Vagina (tissue), 2 donors: ENCODE results near the gene LENG1. TPM values are rescaled to one million over a fixed set of nuclear protein-coding genes. Genes with fewer than 3 reads are reported as not detected.

ENCODE experiments used
- DNase-seq, 2 donors: peaks; one replicate each; pipeline ENCODE4 v3.0.0-alpha.2; 2017; ENCODE audit errors: extremely low spot score in 2 of 2
- H3K27ac ChIP-seq: fragments of 200-600 bp; sonication (generic); one replicate; pipeline ENCODE4 v1.5.1; 2019
- H3K27me3 ChIP-seq: fragments of 200-600 bp; sonication (generic); one replicate; pipeline ENCODE4 v1.5.1; 2019
- H3K36me3 ChIP-seq, 2 donors: fragments of 200-600 bp; sonication (generic); one replicate each; pipeline ENCODE4 v1.5.1; 2017 to 2019
- H3K4me1 ChIP-seq: fragments of 200-600 bp; sonication (generic); one replicate; pipeline ENCODE4 v1.5.1; 2019
- H3K4me3 ChIP-seq, 2 donors: fragments of 200-600 bp; sonication (generic); 1 replicate in 1 of 2; 2 replicates in 1 of 2; pipeline ENCODE4 v1.5.1; 2016 to 2019
- H3K9me3 ChIP-seq: fragments of 200-600 bp; sonication (generic); one replicate; pipeline ENCODE4 v1.5.1; 2019
- CTCF ChIP-seq, 3 experiments: fragments of 450-650 bp in 2 of 3; fragments of 200-600 bp in 1 of 3; sonication (generic) in 1 of 3; IDR thresholded peaks; one replicate each; pipeline ENCODE4 v1.5.1; 2017 to 2019; ENCODE audit warnings: antibody characterized with exemption in 3 of 3, mild to moderate bottlenecking in 2 of 3, moderate library complexity in 2 of 3
- POLR2A ChIP-seq, 2 donors: fragments of 450-650 bp; IDR thresholded peaks; one replicate each; pipeline ENCODE4 v1.6.1; 2017; ENCODE audit warnings: antibody characterized with exemption in 2 of 2, mild to moderate bottlenecking in 2 of 2, moderate library complexity in 2 of 2
- POLR2AphosphoS5 ChIP-seq, 2 donors: sonication (generic); formaldehyde crosslinking; IDR thresholded peaks; one replicate each; pipeline ENCODE4 v1.9.0; 2017; ENCODE audit warnings: antibody characterized with exemption in 2 of 2, mild to moderate bottlenecking in 2 of 2, low read depth in 1 of 2; ENCODE audit not compliant: insufficient read depth in 1 of 2
- intact Hi-C: fragments of 100-400 bp; cut with DNase I; formaldehyde crosslinking; loops from one replicate; pipeline ENCODE4 v1.15.1; 2023
- total RNA-seq: library from RNA; depleted of rRNA; stranded (reverse); fragments of >200 nt; gene quantifications from one replicate; pipeline ENCODE4 v1.2.3, GENCODE V29; 2016

The LENG1 gene
- total RNA-seq, 1 donor from 2014 or later, result 5.4 TPM

GRCh38 chr19:54154603-54155345 is 4.7 kb downstream of the LENG1 start:
- H3K9me3 ChIP-seq, result no peaks in the 10 kb centered on the region
- no peak overlapping the region for H3K27ac ChIP-seq
- H3K4me1 ChIP-seq, result peaks cover 13% of the 10 kb centered on the region
- no peak for DNase-seq
- intact Hi-C loops, result no loop called here
- peaks cover 0 to 70% of the 10 kb centered on the region in 2 donors for H3K36me3 ChIP-seq
- H3K27me3 ChIP-seq, result no peaks in the 10 kb centered on the region
- TF ChIP-seq CTCF (IDR thresholded peaks at IDR 0.05) (no peak), POLR2A (IDR thresholded peaks at IDR 0.05) (no peak), POLR2AphosphoS5 (IDR thresholded peaks at IDR 0.05; ENCODE audit: insufficient read depth in 1 of 2, low read depth in 1 of 2) (no peak)
- H3K4me3 ChIP-seq, result no peak overlapping the region

- Histone ChIP-seq H3K27me3 (no peaks in the 10 kb centered on the region), H3K4me1 (peaks cover 10% of the 10 kb centered on the region), H3K27ac (no peak overlapping the region), H3K4me3 (no peak overlapping the region), H3K9me3 (no peaks in the 10 kb centered on the region), H3K36me3 (peaks cover 0 to 79% of the 10 kb centered on the region in 2 donors)
- DNase-seq, result no peak
- TF ChIP-seq POLR2AphosphoS5 (IDR thresholded peaks at IDR 0.05; ENCODE audit: insufficient read depth in 1 of 2, low read depth in 1 of 2) (no peak), CTCF (IDR thresholded peaks at IDR 0.05) (no peak), POLR2A (IDR thresholded peaks at IDR 0.05) (no peak)
- intact Hi-C loops, result no loop called here
Measured at GRCh38 chr19:54153731-54154326, 5.7 kb downstream of the LENG1 start.

- intact Hi-C loops, result no loop called here
- no peak overlapping the region for H3K4me3 ChIP-seq
- TF ChIP-seq POLR2A (IDR thresholded peaks at IDR 0.05) (no peak), POLR2AphosphoS5 (IDR thresholded peaks at IDR 0.05; ENCODE audit: insufficient read depth in 1 of 2, low read depth in 1 of 2) (no peak), CTCF (IDR thresholded peaks at IDR 0.05) (no peak)
- H3K27me3 ChIP-seq, result no peaks in the 10 kb centered on the region
- peaks cover 2% of the 10 kb centered on the region for H3K4me1 ChIP-seq
- no peak overlapping the region for H3K27ac ChIP-seq
- no peak for DNase-seq
- peaks cover 0 to 85% of the 10 kb centered on the region in 2 donors for H3K36me3 ChIP-seq
- no peaks in the 10 kb centered on the region for H3K9me3 ChIP-seq
Measured at GRCh38 chr19:54152878-54153524, 6.5 kb downstream of the LENG1 start.

- intact Hi-C loops, result no loop called here
- H3K27me3 ChIP-seq, result no peaks in the 10 kb centered on the region
- no peak overlapping the region for H3K27ac ChIP-seq
- no peaks in the 10 kb centered on the region for H3K4me1 ChIP-seq
- TF ChIP-seq POLR2AphosphoS5 (IDR thresholded peaks at IDR 0.05; ENCODE audit: insufficient read depth in 1 of 2, low read depth in 1 of 2) (no peak), CTCF (IDR thresholded peaks at IDR 0.05) (no peak), POLR2A (IDR thresholded peaks at IDR 0.05) (no peak)
- DNase-seq, result no peak
- no peak overlapping the region for H3K4me3 ChIP-seq
- peaks cover 0 to 88% of the 10 kb centered on the region in 2 donors for H3K36me3 ChIP-seq
- no peaks in the 10 kb centered on the region for H3K9me3 ChIP-seq
Measured at GRCh38 chr19:54152267-54152666, 7.3 kb downstream of the LENG1 start.
